ENCODE measurements around the gene CMSS1.

The CMSS1 gene

GRCh38 chr3:100150473-100150872 lies 332.8 kb downstream of the CMSS1 start:
- no peaks in the 10 kb centered on the region for H3K27me3 ChIP-seq (ENCODE audit: insufficient read depth, low read length, poor library complexity, severe bottlenecking)
- 0 out of 2 replicates have a peak, but pooled peaks cover 3% of the 10 kb centered on the region for H3K9me3 ChIP-seq (ENCODE audit: insufficient read depth, low read depth, low read length)
- no peaks in the 10 kb centered on the region for H4K20me1 ChIP-seq (ENCODE audit: insufficient read depth, low read length, poor library complexity, severe bottlenecking)

DNA sequence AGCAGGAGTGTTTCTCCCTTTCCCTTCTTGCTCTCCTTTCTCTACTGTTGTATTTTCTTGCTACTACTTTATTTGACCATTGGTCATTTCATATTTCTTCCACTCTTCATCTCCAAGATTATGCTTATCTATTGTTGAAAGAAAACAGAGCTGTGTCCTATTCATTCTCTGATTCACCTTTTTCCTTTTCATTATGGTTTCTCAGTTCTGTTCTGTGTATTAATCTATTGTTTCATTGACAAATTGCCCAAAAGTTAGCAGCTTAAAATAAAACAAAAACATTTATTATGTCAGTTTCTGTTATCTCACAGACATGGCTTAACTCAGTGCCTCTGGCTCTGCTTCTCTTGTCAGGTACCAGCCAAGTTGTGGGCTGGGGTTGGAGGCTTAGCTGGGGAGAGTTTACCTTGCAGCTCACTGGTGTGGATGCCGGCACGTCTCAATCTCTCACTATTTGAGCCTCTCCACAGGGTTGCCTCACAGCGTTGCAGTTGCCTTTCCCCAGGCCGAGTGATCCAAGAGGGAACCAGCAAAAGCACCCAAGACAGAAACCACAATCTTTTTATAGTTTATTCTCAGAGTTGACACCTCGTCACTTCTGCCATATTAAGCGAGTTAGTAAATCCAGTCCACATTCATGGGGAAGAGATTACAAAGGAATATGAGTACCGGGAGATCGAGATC lies 333.5 kb downstream of the CMSS1 start:
- Histone ChIP-seq H3F3A (ENCODE audit: low read depth) (no peaks in the 10 kb centered on the region), H3K36me3 (ENCODE audit: insufficient read depth, low read length) (peaks cover 6% of the 10 kb centered on the region), H3K4me2 (ENCODE audit: low read depth, low read length, poor library complexity, severe bottlenecking) (no peak overlapping the region), H3K79me2 (ENCODE audit: insufficient read depth, low read length) (no peaks in the 10 kb centered on the region), H3K4me1 (ENCODE audit: insufficient read depth, low read length, poor library complexity, severe bottlenecking) (no peaks in the 10 kb centered on the region), H4K20me1 (ENCODE audit: insufficient read depth, low read length, poor library complexity, severe bottlenecking) (no peaks in the 10 kb centered on the region), H3K27me3 (ENCODE audit: insufficient read depth, low read length, poor library complexity, severe bottlenecking) (no peaks in the 10 kb centered on the region), H3K9me3 (ENCODE audit: insufficient read depth, low read depth, low read length) (peaks cover 6% of the 10 kb centered on the region; the same call in 1 of the 2 replicates), H2AFZ (ENCODE audit: low read length) (no peak overlapping the region), H3K9ac (ENCODE audit: low read depth, low read length, poor library complexity, severe bottlenecking) (no peak overlapping the region), H3K9me2 (replicated peaks; ENCODE audit: low read depth, low read length) (no peaks in the 10 kb centered on the region), H3K4me3 (ENCODE audit: low read length, poor library complexity, severe bottlenecking) (no peak overlapping the region)
- TF ChIP-seq, protein P1, sequence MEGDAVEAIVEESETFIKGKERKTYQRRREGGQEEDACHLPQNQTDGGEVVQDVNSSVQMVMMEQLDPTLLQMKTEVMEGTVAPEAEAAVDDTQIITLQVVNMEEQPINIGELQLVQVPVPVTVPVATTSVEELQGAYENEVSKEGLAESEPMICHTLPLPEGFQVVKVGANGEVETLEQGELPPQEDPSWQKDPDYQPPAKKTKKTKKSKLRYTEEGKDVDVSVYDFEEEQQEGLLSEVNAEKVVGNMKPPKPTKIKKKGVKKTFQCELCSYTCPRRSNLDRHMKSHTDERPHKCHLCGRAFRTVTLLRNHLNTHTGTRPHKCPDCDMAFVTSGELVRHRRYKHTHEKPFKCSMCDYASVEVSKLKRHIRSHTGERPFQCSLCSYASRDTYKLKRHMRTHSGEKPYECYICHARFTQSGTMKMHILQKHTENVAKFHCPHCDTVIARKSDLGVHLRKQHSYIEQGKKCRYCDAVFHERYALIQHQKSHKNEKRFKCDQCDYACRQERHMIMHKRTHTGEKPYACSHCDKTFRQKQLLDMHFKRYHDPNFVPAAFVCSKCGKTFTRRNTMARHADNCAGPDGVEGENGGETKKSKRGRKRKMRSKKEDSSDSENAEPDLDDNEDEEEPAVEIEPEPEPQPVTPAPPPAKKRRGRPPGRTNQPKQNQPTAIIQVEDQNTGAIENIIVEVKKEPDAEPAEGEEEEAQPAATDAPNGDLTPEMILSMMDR (conservative IDR thresholded peaks at IDR 0.05; ENCODE audit: low read length), result no peak
- no peak for TF ChIP-seq EZH2phosphoT487 (IDR thresholded peaks at IDR 0.05; ENCODE audit: borderline replicate concordance)

More at GRCh38 chr3:100150473-100150872, 332.8 kb downstream of the CMSS1 start:
- no peak overlapping the region for H2AFZ ChIP-seq (ENCODE audit: low read length)
- H3K4me1 ChIP-seq (ENCODE audit: insufficient read depth, low read length, poor library complexity, severe bottlenecking), result no peaks in the 10 kb centered on the region
- no peaks in the 10 kb centered on the region for H3K79me2 ChIP-seq (ENCODE audit: insufficient read depth, low read length)
- no peaks in the 10 kb centered on the region for H3F3A ChIP-seq (ENCODE audit: low read depth)
- TF ChIP-seq EZH2phosphoT487 (IDR thresholded peaks at IDR 0.05; ENCODE audit: borderline replicate concordance), result no peak
- TF ChIP-seq, protein P1 (conservative IDR thresholded peaks at IDR 0.05; ENCODE audit: low read length), result no peak
- H3K9me2 ChIP-seq (replicated peaks; ENCODE audit: low read depth, low read length), result no peaks in the 10 kb centered on the region
- peaks cover 6% of the 10 kb centered on the region for H3K36me3 ChIP-seq (ENCODE audit: insufficient read depth, low read length)
- H3K4me2 ChIP-seq (ENCODE audit: low read depth, low read length, poor library complexity, severe bottlenecking), result no peak overlapping the region
- no peak overlapping the region for H3K4me3 ChIP-seq (ENCODE audit: low read length, poor library complexity, severe bottlenecking)
- no peak overlapping the region for H3K9ac ChIP-seq (ENCODE audit: low read depth, low read length, poor library complexity, severe bottlenecking)

GRCh38 chr3:100154171-100154570 lies 336.5 kb downstream of the CMSS1 start:
- Histone ChIP-seq H3K9me3 (ENCODE audit: insufficient read depth, low read depth, low read length) (peaks cover 6% of the 10 kb centered on the region; the same call in 1 of the 2 replicates), H2AFZ (ENCODE audit: low read length) (no peak overlapping the region), H3K4me1 (ENCODE audit: insufficient read depth, low read length, poor library complexity, severe bottlenecking) (no peaks in the 10 kb centered on the region), H3K79me2 (ENCODE audit: insufficient read depth, low read length) (no peaks in the 10 kb centered on the region), H3K4me3 (ENCODE audit: low read length, poor library complexity, severe bottlenecking) (no peak overlapping the region), H3F3A (ENCODE audit: low read depth) (no peaks in the 10 kb centered on the region), H3K9ac (ENCODE audit: low read depth, low read length, poor library complexity, severe bottlenecking) (no peak overlapping the region), H3K27me3 (ENCODE audit: insufficient read depth, low read length, poor library complexity, severe bottlenecking) (no peaks in the 10 kb centered on the region), H3K36me3 (ENCODE audit: insufficient read depth, low read length) (peaks cover 6% of the 10 kb centered on the region), H4K20me1 (ENCODE audit: insufficient read depth, low read length, poor library complexity, severe bottlenecking) (no peaks in the 10 kb centered on the region), H3K4me2 (ENCODE audit: low read depth, low read length, poor library complexity, severe bottlenecking) (no peak overlapping the region), H3K9me2 (replicated peaks; ENCODE audit: low read depth, low read length) (no peaks in the 10 kb centered on the region)
- TF ChIP-seq EZH2phosphoT487 (IDR thresholded peaks at IDR 0.05; ENCODE audit: borderline replicate concordance), result no peak
- TF ChIP-seq, protein P1 (conservative IDR thresholded peaks at IDR 0.05; ENCODE audit: low read length), result no peak

Measured in Loucy (cell line).